Measurements from ENCODE around the gene PSEN2. TPM values are rescaled to one million over a fixed set of nuclear protein-coding genes. Genes with fewer than 3 reads are reported as not detected.

Gene PSEN2
- total and polyA plus RNA-seq, 2 donors (not counting 1 experiment from before 2014, with no cell fraction given): 15.8 to 26.0 TPM

DNA sequence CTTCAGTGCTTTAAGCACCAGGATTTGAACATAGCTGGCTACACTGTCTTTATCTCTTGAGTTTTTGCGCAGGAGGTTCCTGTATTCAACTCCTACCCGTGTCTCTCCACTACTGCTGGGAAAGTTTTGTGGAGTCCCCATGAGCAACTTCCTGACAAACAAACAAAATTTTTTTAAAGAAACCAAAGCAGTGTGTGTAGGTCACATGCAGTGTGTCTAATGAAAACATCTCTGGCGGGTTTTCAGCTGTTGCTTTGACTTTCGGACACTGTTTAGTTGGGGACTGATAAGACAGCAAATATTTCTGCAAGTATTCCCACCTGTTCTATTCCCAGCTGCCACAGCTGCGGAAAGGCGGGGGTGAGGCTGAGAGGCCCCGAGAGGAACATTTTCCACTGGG, 2.0 kb downstream of the PSEN2 start:
- H3K9me3 Mint-ChIP-seq (ENCODE audit: insufficient read depth): no peaks in the 10 kb centered on the region
- Histone ChIP-seq H3K27me3 (replicated peaks in 1 of 4; ENCODE audit: control extremely low read depth in 1 of 4, control insufficient read depth in 3 of 4, insufficient read depth in 4 of 4, low read length in 3 of 4) (peaks cover 0 to 3% (median 0%) of the 10 kb centered on the region in 4 experiments), H3K9me3 (ENCODE audit: control extremely low read depth in 1 of 3, control insufficient read depth in 2 of 3, insufficient read depth in 1 of 3, low read length in 2 of 3) (no peaks in the 10 kb centered on the region), H3K9ac (ENCODE audit: low read length) (no peak overlapping the region), H3K4me1 (ENCODE audit: control insufficient read depth in 2 of 2, insufficient read depth in 2 of 2, low read length in 2 of 2) (peaks cover 10 to 16% of the 10 kb centered on the region in 2 donors), H3K4me2 (replicated peaks; ENCODE audit: low read depth, low read length, poor library complexity, severe bottlenecking) (no peak overlapping the region), H2AFZ (ENCODE audit: insufficient read depth, low read depth, low read length, poor library complexity, severe bottlenecking) (no peak overlapping the region), H3K79me2 (ENCODE audit: control insufficient read depth, insufficient read depth, low read length) (peaks cover 8% of the 10 kb centered on the region), H3K27ac (ENCODE audit: low read length in 2 of 2) (no peak overlapping the region), H3K4me3 (ENCODE audit: control extremely low read depth in 1 of 5, extremely low read depth in 1 of 5, insufficient read depth in 1 of 5, low read depth in 2 of 5, low read length in 4 of 5) (no peak overlapping the region), H3K36me3 (replicated peaks in 1 of 2; ENCODE audit: control extremely low read depth in 1 of 2, control insufficient read depth in 1 of 2, extremely low read depth in 1 of 2, insufficient read depth in 2 of 2, low read length in 1 of 2) (peaks cover 0 to 5% of the 10 kb centered on the region in 2 experiments), H4K20me1 (ENCODE audit: control insufficient read depth, insufficient read depth, low read length, poor library complexity, severe bottlenecking) (no peaks in the 10 kb centered on the region)
- ChIA-PET CTCF (no interaction called here), POLR2A (interaction anchor here (0.6 kb wide), 1 partner anchor 615 kb away, joined by 3 read pairs; no protein-coding TSS in a partner anchor)
- ATAC-seq (ENCODE audit: low read depth) (no peak), DNase-seq (no peak)
- TF ChIP-seq EZH2 (IDR thresholded peaks at IDR 0.05; ENCODE audit: borderline replicate concordance, insufficient read depth, low read depth, low read length, poor library complexity, severe bottlenecking) (no peak), CTCF (IDR thresholded peaks at IDR 0.05) (no peak)
- H3K27ac Mint-ChIP-seq: no peak overlapping the region
- WGBS (ENCODE audit: insufficient coverage): 100% methylated on average over 2 of the region's 7 CpGs
- no peaks in the 10 kb centered on the region for H3K27me3 Mint-ChIP-seq
- intact Hi-C loops (cut with micrococcal nuclease): no loop called here
- H3K4me1 Mint-ChIP-seq: peaks cover 20% of the 10 kb centered on the region
- H3K4me3 Mint-ChIP-seq: peak overlapping the region; percentile 23

DNA sequence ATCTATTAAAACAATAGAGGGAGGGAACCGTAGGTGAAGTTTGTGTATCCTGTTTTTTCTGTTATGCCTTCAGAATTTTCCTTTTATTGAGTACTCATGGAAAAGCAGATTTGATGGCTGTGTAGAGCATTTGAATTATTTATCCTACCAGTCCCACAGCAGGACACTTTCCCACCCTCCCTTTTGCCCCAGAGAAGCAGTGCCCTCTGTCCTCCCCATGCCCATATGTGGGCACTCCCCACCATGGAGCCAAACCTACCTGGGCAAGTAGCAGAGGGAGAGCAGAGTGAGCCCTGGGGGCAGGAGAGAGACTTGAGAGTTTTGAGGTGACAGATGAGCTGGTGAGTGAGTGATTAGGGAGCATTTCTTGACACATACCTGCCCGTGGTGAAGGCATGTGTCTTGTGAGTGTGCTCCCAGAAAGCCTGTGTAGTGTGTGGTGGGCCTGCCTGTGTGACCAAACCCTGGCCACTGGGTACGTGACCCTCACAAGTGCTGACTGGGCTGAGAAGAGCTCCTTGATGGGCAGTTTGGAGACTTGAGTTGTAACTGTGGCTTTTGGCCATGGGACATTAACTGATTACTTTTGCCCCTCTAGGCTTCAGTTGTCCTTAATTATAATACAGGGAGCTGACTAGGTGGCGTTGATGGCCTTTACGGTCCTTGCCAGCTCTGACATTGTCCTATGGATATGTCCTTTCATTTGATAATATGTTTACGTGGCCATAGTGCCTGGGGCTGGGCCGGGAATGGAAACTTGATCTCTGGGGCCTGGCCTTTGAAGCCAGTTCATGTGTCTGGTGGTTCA, 3.6 kb downstream of the PSEN2 start:
- Histone ChIP-seq H4K20me1 (ENCODE audit: control insufficient read depth, insufficient read depth, low read length, poor library complexity, severe bottlenecking) (no peaks in the 10 kb centered on the region), H3K36me3 (replicated peaks in 1 of 2; ENCODE audit: control extremely low read depth in 1 of 2, control insufficient read depth in 1 of 2, extremely low read depth in 1 of 2, insufficient read depth in 2 of 2, low read length in 1 of 2) (peaks cover 0 to 5% of the 10 kb centered on the region in 2 experiments), H3K79me2 (ENCODE audit: control insufficient read depth, insufficient read depth, low read length) (peaks cover 8% of the 10 kb centered on the region), H3K4me1 (ENCODE audit: control insufficient read depth in 2 of 2, insufficient read depth in 2 of 2, low read length in 2 of 2) (peaks cover 10 to 16% of the 10 kb centered on the region in 2 donors), H3K4me2 (replicated peaks; ENCODE audit: low read depth, low read length, poor library complexity, severe bottlenecking) (no peak overlapping the region), H3K9me3 (ENCODE audit: control extremely low read depth in 1 of 3, control insufficient read depth in 2 of 3, insufficient read depth in 1 of 3, low read length in 2 of 3) (no peaks in the 10 kb centered on the region), H2AFZ (ENCODE audit: insufficient read depth, low read depth, low read length, poor library complexity, severe bottlenecking) (no peak overlapping the region), H3K27me3 (replicated peaks in 1 of 4; ENCODE audit: control extremely low read depth in 1 of 4, control insufficient read depth in 3 of 4, insufficient read depth in 4 of 4, low read length in 3 of 4) (no peaks in the 10 kb centered on the region), H3K4me3 (ENCODE audit: control extremely low read depth in 1 of 5, extremely low read depth in 1 of 5, insufficient read depth in 1 of 5, low read depth in 2 of 5, low read length in 4 of 5) (no peak overlapping the region), H3K27ac (ENCODE audit: low read length in 2 of 2) (no peak overlapping the region), H3K9ac (ENCODE audit: low read length) (no peak overlapping the region)
- Mint-ChIP-seq H3K9me3 (ENCODE audit: insufficient read depth) (no peaks in the 10 kb centered on the region), H3K4me3 (no peak overlapping the region), H3K27ac (no peak overlapping the region), H3K4me1 (peaks cover 20% of the 10 kb centered on the region), H3K27me3 (no peaks in the 10 kb centered on the region)
- no peak for TF ChIP-seq EZH2 (IDR thresholded peaks at IDR 0.05; ENCODE audit: borderline replicate concordance, insufficient read depth, low read depth, low read length, poor library complexity, severe bottlenecking)
- no peak for TF ChIP-seq CTCF (IDR thresholded peaks at IDR 0.05)
- no peak for DNase-seq
- intact Hi-C loops (cut with micrococcal nuclease): no loop called here
- ChIA-PET CTCF (no interaction called here), POLR2A (no interaction called here)
- no peak for ATAC-seq (ENCODE audit: low read depth)
- WGBS (ENCODE audit: insufficient coverage): 100% methylated on average over 5 of the region's 7 CpGs

Data from B cell (primary cell).